Vagina (tissue), 2 donors: ENCODE measurements around the gene HEPN1. TPM values are rescaled to one million over a fixed set of nuclear protein-coding genes. Genes with fewer than 3 reads are reported as not detected.

Source experiments
- DNase-seq, 2 donors: peaks; one replicate each; pipeline ENCODE4 v3.0.0-alpha.2; 2017; ENCODE audit errors: extremely low spot score in 2 of 2
- H3K27ac ChIP-seq: fragments of 200-600 bp; sonication (generic); one replicate; pipeline ENCODE4 v1.5.1; 2019
- H3K27me3 ChIP-seq: fragments of 200-600 bp; sonication (generic); one replicate; pipeline ENCODE4 v1.5.1; 2019
- H3K36me3 ChIP-seq, 2 donors: fragments of 200-600 bp; sonication (generic); one replicate each; pipeline ENCODE4 v1.5.1; 2017 to 2019
- H3K4me1 ChIP-seq: fragments of 200-600 bp; sonication (generic); one replicate; pipeline ENCODE4 v1.5.1; 2019
- H3K4me3 ChIP-seq, 2 donors: fragments of 200-600 bp; sonication (generic); 1 replicate in 1 of 2; 2 replicates in 1 of 2; pipeline ENCODE4 v1.5.1; 2016 to 2019
- H3K9me3 ChIP-seq: fragments of 200-600 bp; sonication (generic); one replicate; pipeline ENCODE4 v1.5.1; 2019
- POLR2A ChIP-seq, 2 donors: fragments of 450-650 bp; IDR thresholded peaks; one replicate each; pipeline ENCODE4 v1.6.1; 2017; ENCODE audit warnings: antibody characterized with exemption in 2 of 2, mild to moderate bottlenecking in 2 of 2, moderate library complexity in 2 of 2
- POLR2AphosphoS5 ChIP-seq, 2 donors: sonication (generic); formaldehyde crosslinking; IDR thresholded peaks; one replicate each; pipeline ENCODE4 v1.9.0; 2017; ENCODE audit warnings: antibody characterized with exemption in 2 of 2, mild to moderate bottlenecking in 2 of 2, low read depth in 1 of 2; ENCODE audit not compliant: insufficient read depth in 1 of 2
- intact Hi-C: fragments of 100-400 bp; cut with DNase I; formaldehyde crosslinking; loops from one replicate; pipeline ENCODE4 v1.15.1; 2023
- total RNA-seq: library from RNA; depleted of rRNA; stranded (reverse); fragments of >200 nt; gene quantifications from one replicate; pipeline ENCODE4 v1.2.3, GENCODE V29; 2016
- TF ChIP-seq, protein P1 (sequence below), 3 experiments: fragments of 450-650 bp in 2 of 3; fragments of 200-600 bp in 1 of 3; sonication (generic) in 1 of 3; IDR thresholded peaks; one replicate each; pipeline ENCODE4 v1.5.1; 2017 to 2019; ENCODE audit warnings: antibody characterized with exemption in 3 of 3, mild to moderate bottlenecking in 2 of 3, moderate library complexity in 2 of 3

Gene HEPN1
- total RNA-seq, 1 donor from 2014 or later = not detected

DNA sequence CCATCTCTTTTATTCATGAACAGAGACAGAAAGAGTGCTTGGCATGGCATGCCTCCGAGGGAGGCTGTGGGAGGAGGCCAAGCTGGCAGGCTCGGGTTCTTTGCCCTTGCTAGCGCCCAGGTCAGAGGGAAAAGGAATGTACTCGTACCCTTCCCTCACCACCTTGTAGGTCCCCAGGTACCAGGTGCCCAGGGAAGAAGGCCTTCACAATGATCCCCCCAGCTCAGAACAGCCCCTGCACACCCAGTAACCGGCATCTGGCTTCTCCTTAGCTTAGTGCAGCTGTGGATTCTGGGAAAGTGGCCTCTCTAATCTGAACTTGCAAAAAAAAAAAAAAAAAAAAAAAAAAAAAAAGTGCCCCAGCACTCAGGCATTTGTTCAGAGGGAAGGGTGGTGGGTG lies 1.3 kb downstream of the HEPN1 start:
- TF ChIP-seq, protein P1, sequence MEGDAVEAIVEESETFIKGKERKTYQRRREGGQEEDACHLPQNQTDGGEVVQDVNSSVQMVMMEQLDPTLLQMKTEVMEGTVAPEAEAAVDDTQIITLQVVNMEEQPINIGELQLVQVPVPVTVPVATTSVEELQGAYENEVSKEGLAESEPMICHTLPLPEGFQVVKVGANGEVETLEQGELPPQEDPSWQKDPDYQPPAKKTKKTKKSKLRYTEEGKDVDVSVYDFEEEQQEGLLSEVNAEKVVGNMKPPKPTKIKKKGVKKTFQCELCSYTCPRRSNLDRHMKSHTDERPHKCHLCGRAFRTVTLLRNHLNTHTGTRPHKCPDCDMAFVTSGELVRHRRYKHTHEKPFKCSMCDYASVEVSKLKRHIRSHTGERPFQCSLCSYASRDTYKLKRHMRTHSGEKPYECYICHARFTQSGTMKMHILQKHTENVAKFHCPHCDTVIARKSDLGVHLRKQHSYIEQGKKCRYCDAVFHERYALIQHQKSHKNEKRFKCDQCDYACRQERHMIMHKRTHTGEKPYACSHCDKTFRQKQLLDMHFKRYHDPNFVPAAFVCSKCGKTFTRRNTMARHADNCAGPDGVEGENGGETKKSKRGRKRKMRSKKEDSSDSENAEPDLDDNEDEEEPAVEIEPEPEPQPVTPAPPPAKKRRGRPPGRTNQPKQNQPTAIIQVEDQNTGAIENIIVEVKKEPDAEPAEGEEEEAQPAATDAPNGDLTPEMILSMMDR (IDR thresholded peaks at IDR 0.05) = no peak
- TF ChIP-seq POLR2A (IDR thresholded peaks at IDR 0.05) (no peak), POLR2AphosphoS5 (IDR thresholded peaks at IDR 0.05; ENCODE audit: insufficient read depth in 1 of 2, low read depth in 1 of 2) (no peak)
- intact Hi-C loops = no loop called here
- H3K36me3 ChIP-seq = no peaks in the 10 kb centered on the region
- H3K4me3 ChIP-seq = no peak overlapping the region
- H3K27ac ChIP-seq = no peak overlapping the region
- no peaks in the 10 kb centered on the region for H3K4me1 ChIP-seq
- H3K27me3 ChIP-seq = no peaks in the 10 kb centered on the region
- H3K9me3 ChIP-seq = no peaks in the 10 kb centered on the region
- peak in 1 of 2 donors; percentile 85 for DNase-seq

DNA sequence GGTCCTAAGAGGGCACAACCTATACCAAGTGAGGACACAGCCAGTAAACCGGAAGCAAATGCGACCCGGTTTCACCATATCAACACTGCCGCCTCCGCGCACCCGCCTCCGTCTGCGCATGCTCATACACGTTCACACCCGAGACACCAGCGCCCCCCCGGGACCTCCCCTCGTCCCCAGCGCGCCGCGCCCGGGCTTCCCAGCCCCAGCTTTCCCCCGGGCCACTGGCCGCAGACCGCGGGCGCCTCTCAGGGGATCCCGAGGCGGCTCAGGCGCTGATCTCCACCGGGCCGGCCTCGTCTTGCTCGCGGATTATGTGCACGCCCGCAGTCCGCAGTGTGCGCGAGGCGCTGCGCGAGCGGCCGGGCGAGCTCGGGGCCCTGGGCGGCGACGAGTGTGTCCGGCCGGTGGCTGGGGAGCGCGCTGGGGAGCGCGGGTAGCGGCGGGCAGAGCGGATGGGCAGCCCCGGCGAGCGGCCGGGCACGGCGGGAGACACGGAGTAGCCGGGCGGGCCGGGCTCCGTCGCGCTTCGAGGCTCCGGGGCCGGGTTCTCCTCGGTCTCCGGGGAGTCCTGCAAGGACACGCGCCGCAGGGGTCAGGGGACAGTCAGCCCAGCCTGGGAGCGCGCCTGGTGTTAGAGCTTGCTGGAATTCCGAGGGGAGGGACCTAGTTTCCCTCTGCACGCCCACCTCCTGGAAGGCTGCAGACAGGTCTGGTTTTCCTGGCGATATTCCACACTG lies 2.0 kb downstream of the HEPN1 start:
- TF ChIP-seq POLR2AphosphoS5 (IDR thresholded peaks at IDR 0.05; ENCODE audit: insufficient read depth in 1 of 2, low read depth in 1 of 2) (no peak), POLR2A (IDR thresholded peaks at IDR 0.05) (no peak)
- TF ChIP-seq, protein P1 (IDR thresholded peaks at IDR 0.05) = no peak

DNA sequence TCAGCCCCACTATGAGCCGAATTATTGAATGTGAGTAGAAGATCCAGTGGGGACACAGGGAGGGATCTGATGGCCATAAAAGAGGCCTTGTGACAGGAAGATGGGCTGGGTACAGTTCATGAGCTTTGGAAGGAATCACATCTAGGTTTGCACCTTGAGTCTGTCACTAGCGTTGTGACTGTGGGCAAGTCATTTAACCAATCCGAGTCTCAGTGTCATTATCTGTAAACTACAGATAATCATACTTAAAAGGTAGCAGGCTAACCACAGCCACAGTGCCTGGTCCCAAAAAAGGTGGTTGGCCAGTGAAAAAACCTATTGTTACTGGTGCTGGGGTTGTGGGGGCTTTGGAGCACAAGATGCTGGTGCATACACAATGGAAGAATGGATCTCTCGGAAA lies 3.8 kb downstream of the HEPN1 start:
- no peak overlapping the region for H3K4me3 ChIP-seq
- no peak overlapping the region for H3K27ac ChIP-seq
- H3K36me3 ChIP-seq = no peaks in the 10 kb centered on the region
- no peaks in the 10 kb centered on the region for H3K27me3 ChIP-seq
- H3K9me3 ChIP-seq = no peaks in the 10 kb centered on the region
- no peak for DNase-seq
- TF ChIP-seq, protein P1 (IDR thresholded peaks at IDR 0.05) = no peak
- TF ChIP-seq POLR2AphosphoS5 (IDR thresholded peaks at IDR 0.05; ENCODE audit: insufficient read depth in 1 of 2, low read depth in 1 of 2) (no peak), POLR2A (IDR thresholded peaks at IDR 0.05) (no peak)
- H3K4me1 ChIP-seq = no peaks in the 10 kb centered on the region
- intact Hi-C loops = no loop called here

More for the DNA sequence above, 2.0 kb downstream of the HEPN1 start:
- H3K4me1 ChIP-seq = no peaks in the 10 kb centered on the region
- H3K9me3 ChIP-seq = no peaks in the 10 kb centered on the region
- intact Hi-C loops = no loop called here
- H3K27me3 ChIP-seq = no peaks in the 10 kb centered on the region
- H3K4me3 ChIP-seq = peak overlapping the region; percentile 35 to 61
- DNase-seq = no peak
- peak overlapping the region; percentile 36 for H3K27ac ChIP-seq
- H3K36me3 ChIP-seq = no peaks in the 10 kb centered on the region

DNA sequence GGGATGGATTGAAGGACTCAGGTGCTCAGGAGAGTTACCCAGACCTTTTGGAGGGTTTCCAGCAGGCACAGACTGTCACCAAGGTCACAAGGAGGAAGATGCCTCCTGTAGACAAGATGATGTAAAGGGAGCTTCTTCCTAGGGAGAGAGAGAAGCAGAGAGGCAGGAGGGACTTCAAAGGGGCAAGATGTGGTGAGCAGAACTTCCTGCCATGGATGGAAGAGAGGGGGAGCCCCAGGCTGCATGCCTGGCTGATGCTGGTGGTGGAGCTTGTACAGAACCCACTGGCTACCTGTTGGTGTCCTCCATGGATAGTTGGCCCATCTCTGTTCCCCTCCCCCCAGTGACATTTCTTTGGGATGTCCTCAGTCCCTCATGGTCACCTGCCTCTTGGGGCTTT lies 4.2 kb downstream of the HEPN1 start:
- Histone ChIP-seq H3K27ac (no peak overlapping the region), H3K4me1 (no peaks in the 10 kb centered on the region), H3K4me3 (no peak overlapping the region), H3K27me3 (no peaks in the 10 kb centered on the region), H3K36me3 (no peaks in the 10 kb centered on the region), H3K9me3 (no peaks in the 10 kb centered on the region)
- TF ChIP-seq, protein P1 (IDR thresholded peaks at IDR 0.05) = no peak
- TF ChIP-seq POLR2A (IDR thresholded peaks at IDR 0.05) (no peak), POLR2AphosphoS5 (IDR thresholded peaks at IDR 0.05; ENCODE audit: insufficient read depth in 1 of 2, low read depth in 1 of 2) (no peak)
- intact Hi-C loops = no loop called here
- no peak for DNase-seq

DNA sequence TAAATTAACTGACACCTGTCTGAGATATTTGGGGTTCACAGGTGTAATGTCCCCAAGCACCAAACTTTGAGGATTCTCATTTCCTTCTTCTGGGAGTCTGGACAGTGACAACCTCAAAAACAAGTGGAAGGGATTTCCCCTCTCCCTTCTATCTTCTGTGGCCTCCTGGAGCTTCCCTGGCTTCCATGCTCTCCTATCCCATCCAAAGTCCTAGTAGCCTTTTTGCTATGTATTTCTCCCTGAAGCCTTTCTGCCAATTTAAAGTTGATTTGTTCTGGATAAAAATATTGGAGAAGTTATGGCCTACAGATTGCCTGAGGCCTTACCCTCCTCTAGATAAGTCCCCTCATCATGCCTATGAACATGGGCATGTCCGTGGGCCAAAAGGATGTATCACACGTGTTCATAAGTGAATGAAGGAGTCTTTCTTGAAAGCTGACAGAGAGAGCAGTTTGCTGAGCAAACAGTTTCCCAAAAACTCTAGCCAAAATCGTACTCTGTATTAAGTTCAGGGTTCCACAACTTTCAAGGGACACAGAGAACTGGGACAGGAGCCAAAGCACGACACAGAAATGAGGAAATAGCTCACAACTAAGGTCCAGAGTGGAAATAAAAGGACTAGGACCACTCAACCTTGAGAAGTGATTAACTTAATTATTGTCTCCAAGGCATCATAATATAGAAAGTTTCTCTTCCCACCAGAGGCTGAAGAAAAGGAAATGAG lies 10.1 kb downstream of the HEPN1 start:
- TF ChIP-seq, protein P1 (IDR thresholded peaks at IDR 0.05) = no peak
- no peak for TF ChIP-seq POLR2AphosphoS5 (IDR thresholded peaks at IDR 0.05; ENCODE audit: insufficient read depth in 1 of 2, low read depth in 1 of 2)
- TF ChIP-seq POLR2A (IDR thresholded peaks at IDR 0.05) = no peak
- intact Hi-C loops = no loop called here
- Histone ChIP-seq H3K9me3 (no peaks in the 10 kb centered on the region), H3K27me3 (no peaks in the 10 kb centered on the region), H3K4me1 (no peaks in the 10 kb centered on the region), H3K27ac (no peak overlapping the region), H3K4me3 (no peak overlapping the region), H3K36me3 (no peaks in the 10 kb centered on the region)
- DNase-seq = no peak
